GM23338 (cell line): ENCODE results near the gene COL26A1. TPM values are rescaled to one million over a fixed set of nuclear protein-coding genes. Genes with fewer than 3 reads are reported as not detected.

ENCODE experiments used
- ATAC-seq: fragments of 200-7000 bp; cut with Tn5 transposase; 3 replicates; pipeline ENCODE4 v1.9.1; 2020
- DNase-seq: peaks from one replicate; pipeline ENCODE4 v3.0.0-alpha.2; 2015; ENCODE audit warnings: low spot score
- H2AFZ ChIP-seq: fragments of 200-600 bp; sonication (generic); 2 replicates; pipeline ENCODE4 v1.8.0; 2016; ENCODE audit warnings: antibody characterized with exemption, mild to moderate bottlenecking, moderate library complexity
- H3F3A ChIP-seq: fragments of 200-600 bp; sonication (generic); replicated peaks from 2 replicates; pipeline ENCODE4 v1.8.0; 2017; ENCODE audit warnings: antibody characterized with exemption, mixed run types, low read depth
- H3K27ac ChIP-seq: fragments of 200-600 bp; sonication (generic); 2 replicates; pipeline ENCODE4 v1.6.1; 2016; ENCODE audit warnings: low read depth
- H3K27me3 ChIP-seq: fragments of 200-600 bp; sonication (generic); 2 replicates; pipeline ENCODE4 v1.8.0; 2016; ENCODE audit warnings: mild to moderate bottlenecking, mixed run types, moderate library complexity; ENCODE audit not compliant: insufficient read depth
- H3K36me3 ChIP-seq: fragments of 200-600 bp; sonication (generic); 2 replicates; pipeline ENCODE4 v1.8.0; 2016; ENCODE audit warnings: mild to moderate bottlenecking; ENCODE audit not compliant: insufficient read depth
- H3K4me1 ChIP-seq: fragments of 200-600 bp; sonication (generic); 2 replicates; pipeline ENCODE4 v1.8.0; 2016; ENCODE audit warnings: mild to moderate bottlenecking, moderate library complexity; ENCODE audit not compliant: insufficient read depth
- H3K4me2 ChIP-seq: fragments of 200-600 bp; sonication (generic); 2 replicates; pipeline ENCODE4 v1.7.1; 2017; ENCODE audit warnings: mixed run types
- H3K4me3 ChIP-seq: fragments of 200-600 bp; sonication (generic); 2 replicates; pipeline ENCODE4 v1.6.1; 2016; ENCODE audit warnings: mixed run types
- H3K79me2 ChIP-seq: fragments of 200-600 bp; sonication (generic); replicated peaks from 2 replicates; pipeline ENCODE4 v1.8.0; 2017; ENCODE audit warnings: mild to moderate bottlenecking; ENCODE audit not compliant: insufficient read depth
- H3K9me2 ChIP-seq: fragments of 200-600 bp; sonication (generic); 2 replicates; pipeline ENCODE4 v1.8.0; 2017; ENCODE audit not compliant: insufficient read depth
- H4K20me1 ChIP-seq: fragments of 200-600 bp; sonication (generic); replicated peaks from 2 replicates; pipeline ENCODE4 v1.8.0; 2017; ENCODE audit warnings: mild to moderate bottlenecking; ENCODE audit not compliant: insufficient read depth
- H3K27ac Mint-ChIP-seq: 2 replicates; pipeline ENCODE4 v1.8.0; 2020; ENCODE audit warnings: inconsistent platforms, mild to moderate bottlenecking, moderate library complexity, mixed read lengths
- H3K27me3 Mint-ChIP-seq: 3 replicates; pipeline ENCODE4 v1.8.0; 2022; ENCODE audit warnings: low read depth, mild to moderate bottlenecking, moderate library complexity, mixed read lengths, inconsistent platforms; ENCODE audit not compliant: insufficient read depth, poor library complexity
- H3K36me3 Mint-ChIP-seq: 3 replicates; pipeline ENCODE4 v1.8.0; 2021; ENCODE audit warnings: low read depth, mild to moderate bottlenecking, inconsistent platforms, moderate library complexity, mixed read lengths
- H3K4me1 Mint-ChIP-seq: 3 replicates; pipeline ENCODE4 v1.8.0; 2020; ENCODE audit warnings: mild to moderate bottlenecking, inconsistent platforms, mixed read lengths
- H3K4me3 Mint-ChIP-seq: 3 replicates; pipeline ENCODE4 v1.8.0; 2021; ENCODE audit warnings: moderate library complexity, mild to moderate bottlenecking, inconsistent platforms, mixed read lengths
- H3K9me3 Mint-ChIP-seq: 3 replicates; pipeline ENCODE4 v1.8.0; 2020; ENCODE audit warnings: moderate library complexity, mild to moderate bottlenecking, inconsistent platforms, mixed read lengths
- CREB1 ChIP-seq: fragments of 250-450 bp; sonication (Bioruptor Pico); IDR thresholded peaks from 2 replicates; pipeline ENCODE4 v1.5.0; 2020; ENCODE audit warnings: low read depth, mild to moderate bottlenecking, moderate library complexity
- JUNB ChIP-seq: IDR thresholded peaks from one replicate; pipeline ENCODE4 v1.6.1; 2016; ENCODE audit warnings: antibody characterized with exemption; ENCODE audit not compliant: unreplicated experiment
- NANOG ChIP-seq: IDR thresholded peaks from 2 replicates; pipeline ENCODE4 v1.6.1; 2016; ENCODE audit warnings: antibody characterized with exemption, borderline replicate concordance
- STAT1 ChIP-seq: IDR thresholded peaks from one replicate; pipeline ENCODE4 v1.6.1; 2016; ENCODE audit warnings: antibody characterized with exemption; ENCODE audit not compliant: unreplicated experiment
- ZNF114 ChIP-seq: fragments of 250-450 bp; sonication (Bioruptor Pico); IDR thresholded peaks from 2 replicates; pipeline ENCODE4 v1.5.0; 2020; ENCODE audit warnings: mild to moderate bottlenecking, moderate library complexity
- polyA plus RNA-seq: library from polyadenylated mRNA; unstranded; fragments of >200 nt; fragmentation: Nextera tagmentation; extraction: Ambion mirVana; gene quantifications from 2 replicates; pipeline ENCODE4 v1.2.1, GENCODE V29; 2016
- total RNA-seq: library from RNA; depleted of rRNA; stranded (reverse); fragments of >200 nt; shearing (Covaris generic); gene quantifications from 2 replicates; pipeline ENCODE4 v1.2.3, GENCODE V29; 2014
- TF ChIP-seq, protein P1 (sequence below), 2 experiments: fragments of 200-600 bp in 1 of 2; sonication (generic) in 1 of 2; conservative IDR thresholded peaks; 2 replicates each; pipeline versions ENCODE4 v1.5.1 to v1.6.1; 2016 to 2017; ENCODE audit warnings: antibody characterized with exemption in 2 of 2, low read depth in 2 of 2, mild to moderate bottlenecking in 2 of 2, moderate library complexity in 1 of 2

The COL26A1 gene
- total and polyA plus RNA-seq, 2 experiments from 2014 or later = 17.8 to 55.0 TPM

DNA sequence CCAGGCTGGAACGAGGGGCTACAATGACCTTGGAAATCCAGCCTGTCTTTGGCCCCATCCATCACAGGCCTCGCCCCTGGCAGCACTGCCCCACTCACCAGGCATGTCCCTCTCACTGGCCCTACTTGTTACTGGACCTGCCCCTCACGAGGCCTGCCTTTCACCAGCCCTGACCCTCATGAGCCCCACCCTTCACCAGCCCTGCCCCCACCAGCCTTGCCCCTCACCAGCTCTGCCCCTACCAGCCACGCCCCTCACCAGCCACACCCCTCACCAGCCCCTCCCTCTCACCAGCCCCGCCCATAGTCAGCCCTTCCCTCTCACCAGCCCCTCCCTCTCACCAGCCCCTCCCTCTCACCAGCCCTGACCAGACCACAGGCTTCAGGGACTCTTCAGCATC lies 57.8 kb downstream of the COL26A1 start:
- no peaks in the 10 kb centered on the region; the same call in 1 of the 2 replicates for H3K4me1 ChIP-seq
- no peaks in the 10 kb centered on the region for H3K36me3 ChIP-seq
- peaks cover 10% of the 10 kb centered on the region for H3K36me3 Mint-ChIP-seq
- no peaks in the 10 kb centered on the region for H3K79me2 ChIP-seq
- no peak overlapping the region for H3K4me2 ChIP-seq
- no peak overlapping the region for H3K27ac Mint-ChIP-seq
- H3K4me3 Mint-ChIP-seq = no peak overlapping the region
- peak; percentile 89 for DNase-seq
- H4K20me1 ChIP-seq = no peaks in the 10 kb centered on the region; the same call in 1 of the 2 replicates
- H3K9me2 ChIP-seq = no peaks in the 10 kb centered on the region
- H3K27me3 ChIP-seq = no peaks in the 10 kb centered on the region
- peaks cover 6% of the 10 kb centered on the region for H3K27me3 Mint-ChIP-seq
- no peak for TF ChIP-seq JUNB
- 0 out of 2 replicates have a peak, but pooled peaks cover 11% of the 10 kb centered on the region for H3F3A ChIP-seq
- H3K9me3 Mint-ChIP-seq = no peaks in the 10 kb centered on the region
- no peak overlapping the region; the same call in 1 of the 2 replicates for H3K27ac ChIP-seq
- H2AFZ ChIP-seq = no peak overlapping the region
- ATAC-seq = peak; percentile 89
- no peak overlapping the region for H3K4me3 ChIP-seq
- peaks cover 18% of the 10 kb centered on the region for H3K4me1 Mint-ChIP-seq

DNA sequence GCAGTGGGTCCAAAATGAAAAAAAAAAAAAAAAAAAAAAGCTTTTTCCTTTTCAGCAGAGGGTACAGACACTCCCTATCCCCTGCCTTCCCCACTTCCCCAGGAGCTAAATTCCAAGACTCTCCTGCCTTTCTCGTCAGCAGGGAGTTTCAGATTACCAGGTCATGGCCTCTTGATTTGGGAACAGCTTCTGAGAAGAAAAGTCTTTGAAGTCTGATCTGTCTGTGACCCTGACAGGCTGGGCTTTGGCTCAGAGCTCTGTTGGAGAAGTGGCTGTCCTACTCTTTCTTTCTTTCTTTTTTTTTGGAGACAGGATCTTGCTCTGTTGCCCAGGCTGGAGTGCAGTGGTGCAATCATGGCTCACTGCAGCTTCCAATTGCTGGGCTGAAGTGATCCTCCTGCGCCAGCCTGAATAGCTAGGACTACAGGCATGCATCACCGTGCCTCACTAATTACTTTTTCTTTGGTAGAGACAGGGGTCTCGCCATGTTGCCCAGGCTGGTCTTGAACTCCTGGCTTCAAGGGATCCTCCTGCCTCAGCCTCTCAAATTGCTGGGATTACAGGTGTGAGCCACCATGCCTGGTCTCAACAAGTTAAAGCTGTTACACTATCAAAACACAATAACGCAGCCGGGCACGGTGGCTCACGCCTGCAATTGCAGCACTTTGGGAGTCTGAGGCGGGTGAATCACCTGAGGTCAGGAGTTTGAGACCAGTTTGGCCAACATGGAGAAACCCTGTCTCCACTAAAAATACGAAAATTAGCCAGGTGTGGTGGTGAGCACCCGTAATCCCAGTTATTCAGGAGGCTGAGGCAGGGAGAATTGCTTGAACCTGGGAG lies 59.9 kb downstream of the COL26A1 start:
- no peak overlapping the region for H3K4me2 ChIP-seq
- Mint-ChIP-seq H3K4me3 (no peak overlapping the region), H3K9me3 (no peaks in the 10 kb centered on the region), H3K4me1 (peaks cover 18% of the 10 kb centered on the region), H3K27ac (no peak overlapping the region), H3K36me3 (peaks cover 18% of the 10 kb centered on the region; the same call in 2 of the 3 replicates), H3K27me3 (peaks cover 8% of the 10 kb centered on the region)
- no peaks in the 10 kb centered on the region for H3K27me3 ChIP-seq
- no peaks in the 10 kb centered on the region; the same call in 1 of the 2 replicates for H4K20me1 ChIP-seq
- ATAC-seq = no peak
- no peaks in the 10 kb centered on the region for H3K9me2 ChIP-seq
- 0 out of 2 replicates have a peak, but pooled peaks cover 11% of the 10 kb centered on the region for H3F3A ChIP-seq
- no peaks in the 10 kb centered on the region; the same call in 1 of the 2 replicates for H3K4me1 ChIP-seq
- peak; percentile 52 for DNase-seq
- H3K4me3 ChIP-seq = no peak overlapping the region
- no peak overlapping the region for H3K27ac ChIP-seq
- no peak overlapping the region for H2AFZ ChIP-seq
- TF ChIP-seq, protein P1, sequence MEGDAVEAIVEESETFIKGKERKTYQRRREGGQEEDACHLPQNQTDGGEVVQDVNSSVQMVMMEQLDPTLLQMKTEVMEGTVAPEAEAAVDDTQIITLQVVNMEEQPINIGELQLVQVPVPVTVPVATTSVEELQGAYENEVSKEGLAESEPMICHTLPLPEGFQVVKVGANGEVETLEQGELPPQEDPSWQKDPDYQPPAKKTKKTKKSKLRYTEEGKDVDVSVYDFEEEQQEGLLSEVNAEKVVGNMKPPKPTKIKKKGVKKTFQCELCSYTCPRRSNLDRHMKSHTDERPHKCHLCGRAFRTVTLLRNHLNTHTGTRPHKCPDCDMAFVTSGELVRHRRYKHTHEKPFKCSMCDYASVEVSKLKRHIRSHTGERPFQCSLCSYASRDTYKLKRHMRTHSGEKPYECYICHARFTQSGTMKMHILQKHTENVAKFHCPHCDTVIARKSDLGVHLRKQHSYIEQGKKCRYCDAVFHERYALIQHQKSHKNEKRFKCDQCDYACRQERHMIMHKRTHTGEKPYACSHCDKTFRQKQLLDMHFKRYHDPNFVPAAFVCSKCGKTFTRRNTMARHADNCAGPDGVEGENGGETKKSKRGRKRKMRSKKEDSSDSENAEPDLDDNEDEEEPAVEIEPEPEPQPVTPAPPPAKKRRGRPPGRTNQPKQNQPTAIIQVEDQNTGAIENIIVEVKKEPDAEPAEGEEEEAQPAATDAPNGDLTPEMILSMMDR (conservative IDR thresholded peaks at IDR 0.05; ENCODE audit: low read depth in 2 of 2) = no peak
- TF ChIP-seq STAT1 (no peak), ZNF114 (CRISPR knock-in tag) (no peak)
- H3K36me3 ChIP-seq = no peaks in the 10 kb centered on the region
- no peaks in the 10 kb centered on the region for H3K79me2 ChIP-seq

GRCh38 chr7:101426303-101427011 lies 63.8 kb downstream of the COL26A1 start:
- Mint-ChIP-seq H3K4me3 (no peak overlapping the region), H3K27me3 (peaks cover 3% of the 10 kb centered on the region), H3K4me1 (peaks cover 4% of the 10 kb centered on the region; the same call in 1 of the 3 replicates), H3K36me3 (peaks cover 14% of the 10 kb centered on the region; the same call in 2 of the 3 replicates), H3K27ac (no peak overlapping the region), H3K9me3 (no peaks in the 10 kb centered on the region)
- no peak overlapping the region for H3K27ac ChIP-seq
- H3K9me2 ChIP-seq = no peaks in the 10 kb centered on the region
- H3K4me1 ChIP-seq = no peaks in the 10 kb centered on the region; the same call in 1 of the 2 replicates
- ATAC-seq (no peak), DNase-seq (no peak)
- no peak overlapping the region for H3K4me2 ChIP-seq
- H3K79me2 ChIP-seq = peaks cover 5% of the 10 kb centered on the region; the same call in 1 of the 2 replicates
- H3F3A ChIP-seq = 0 out of 2 replicates have a peak, but pooled peaks cover 5% of the 10 kb centered on the region
- no peak overlapping the region for H3K4me3 ChIP-seq
- no peaks in the 10 kb centered on the region; the same call in 1 of the 2 replicates for H4K20me1 ChIP-seq
- no peaks in the 10 kb centered on the region for H3K36me3 ChIP-seq
- no peak overlapping the region for H2AFZ ChIP-seq
- no peaks in the 10 kb centered on the region for H3K27me3 ChIP-seq
- TF ChIP-seq NANOG (no peak), CREB1 (CRISPR knock-in tag) (no peak), ZNF114 (CRISPR knock-in tag) (no peak)
- TF ChIP-seq, protein P1 (conservative IDR thresholded peaks at IDR 0.05; ENCODE audit: low read depth in 2 of 2) = no peak
